H54 (cell line): Measurements from ENCODE around the gene CDKN2B-AS1.

Experiments
- DNase-seq: peaks from one replicate; pipeline ENCODE4 v3.0.0; 2011; ENCODE audit warnings: low spot score, mixed read lengths; ENCODE audit not compliant: insufficient read length
- FAIRE-seq: peaks from 3 replicates; lab custom pipeline; 2011; peaks lifted over from hg19 to GRCh38; lab: Jason Lieb, UNC
- POLR2A ChIP-seq: IDR thresholded peaks from 2 replicates; pipeline ENCODE4 v1.6.1; 2011; ENCODE audit warnings: low read depth, mild to moderate bottlenecking, low read length

CDKN2B-AS1 gene

GRCh38 chr9:22158271-22158670 is 163.7 kb downstream of the CDKN2B-AS1 start:
- DNase-seq (no peak), FAIRE-seq (no peak)
- no peak for TF ChIP-seq POLR2A

- no peak for TF ChIP-seq POLR2A
- DNase-seq = no peak
- no peak for FAIRE-seq
Observed at GRCh38 chr9:22158927-22159346, 164.3 kb downstream of the CDKN2B-AS1 start.

- FAIRE-seq = no peak
- DNase-seq = no peak
- TF ChIP-seq POLR2A = no peak
Observed at GRCh38 chr9:22159586-22159985, 165.0 kb downstream of the CDKN2B-AS1 start.

- no peak for FAIRE-seq
- DNase-seq = no peak
- TF ChIP-seq POLR2A = no peak
Observed at GRCh38 chr9:22160221-22160620, 165.6 kb downstream of the CDKN2B-AS1 start.

- TF ChIP-seq POLR2A = no peak
- no peak for DNase-seq
- no peak for FAIRE-seq
Observed at GRCh38 chr9:22165144-22165543, 170.6 kb downstream of the CDKN2B-AS1 start.

GRCh38 chr9:22169243-22169642 is 174.7 kb downstream of the CDKN2B-AS1 start:
- no peak for TF ChIP-seq POLR2A
- FAIRE-seq = no peak
- no peak for DNase-seq

- DNase-seq = no peak
- no peak for FAIRE-seq
- TF ChIP-seq POLR2A = no peak
Observed at GRCh38 chr9:22169727-22170503, 175.3 kb downstream of the CDKN2B-AS1 start.
